Endothelial cell of umbilical vein (primary cell): Measurements from ENCODE around the gene ART3.

ENCODE experiments used
- EZH2 ChIP-seq: IDR thresholded peaks from 2 replicates; pipeline ENCODE4 v1.6.1; 2012; ENCODE audit warnings: borderline replicate concordance, low read depth, mild to moderate bottlenecking, moderate library complexity, low read length, inconsistent platforms; ENCODE audit not compliant: severe bottlenecking
- JUN ChIP-seq: IDR thresholded peaks from 2 replicates; pipeline ENCODE4 v1.6.1; 2011; ENCODE audit warnings: borderline replicate concordance, low read depth; ENCODE audit not compliant: insufficient read length, insufficient read depth
- MYC ChIP-seq: IDR thresholded peaks from one replicate; pipeline ENCODE4 v1.6.1; 2011; ENCODE audit warnings: mild to moderate bottlenecking, low read depth, low read length
- POLR2A ChIP-seq: IDR thresholded peaks from 2 replicates; pipeline ENCODE4 v1.6.1; 2012; ENCODE audit warnings: low read depth, mild to moderate bottlenecking, control low read depth, low read length
- TF ChIP-seq, protein P1 (sequence below), 2 donors: IDR thresholded peaks; 1 replicate in 1 of 2; 2 replicates in 1 of 2; pipeline ENCODE4 v1.5.1; 2011; ENCODE audit warnings: low read length in 2 of 2, mild to moderate bottlenecking in 2 of 2, moderate library complexity in 2 of 2, control low read depth in 1 of 2, inconsistent platforms in 1 of 2, low read depth in 1 of 2; ENCODE audit not compliant: insufficient read depth in 1 of 2; ENCODE audit errors: extremely low read depth in 1 of 2

DNA sequence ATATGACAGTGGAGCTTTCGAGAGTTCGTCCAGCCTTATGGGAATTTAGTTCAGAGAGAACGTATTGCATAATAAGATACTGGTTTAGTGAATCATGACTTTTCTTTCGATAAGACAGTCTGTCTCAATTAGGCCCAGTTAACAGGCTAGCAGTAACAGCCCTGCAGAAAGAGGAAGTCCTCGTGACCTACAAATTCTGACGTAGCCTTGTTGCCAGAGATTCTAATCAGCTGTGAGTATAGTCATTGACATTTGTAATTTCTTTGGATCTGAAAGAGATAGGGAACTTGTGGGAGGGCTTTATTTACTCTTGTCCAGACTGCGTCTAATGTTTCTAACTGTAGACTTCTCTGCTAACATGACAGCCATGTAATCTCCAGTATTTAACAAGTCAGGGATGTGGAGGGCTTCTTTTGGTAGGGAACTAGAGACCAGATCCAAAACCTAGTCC, 15.8 kb downstream of the ART3 start:
- TF ChIP-seq, protein P1, sequence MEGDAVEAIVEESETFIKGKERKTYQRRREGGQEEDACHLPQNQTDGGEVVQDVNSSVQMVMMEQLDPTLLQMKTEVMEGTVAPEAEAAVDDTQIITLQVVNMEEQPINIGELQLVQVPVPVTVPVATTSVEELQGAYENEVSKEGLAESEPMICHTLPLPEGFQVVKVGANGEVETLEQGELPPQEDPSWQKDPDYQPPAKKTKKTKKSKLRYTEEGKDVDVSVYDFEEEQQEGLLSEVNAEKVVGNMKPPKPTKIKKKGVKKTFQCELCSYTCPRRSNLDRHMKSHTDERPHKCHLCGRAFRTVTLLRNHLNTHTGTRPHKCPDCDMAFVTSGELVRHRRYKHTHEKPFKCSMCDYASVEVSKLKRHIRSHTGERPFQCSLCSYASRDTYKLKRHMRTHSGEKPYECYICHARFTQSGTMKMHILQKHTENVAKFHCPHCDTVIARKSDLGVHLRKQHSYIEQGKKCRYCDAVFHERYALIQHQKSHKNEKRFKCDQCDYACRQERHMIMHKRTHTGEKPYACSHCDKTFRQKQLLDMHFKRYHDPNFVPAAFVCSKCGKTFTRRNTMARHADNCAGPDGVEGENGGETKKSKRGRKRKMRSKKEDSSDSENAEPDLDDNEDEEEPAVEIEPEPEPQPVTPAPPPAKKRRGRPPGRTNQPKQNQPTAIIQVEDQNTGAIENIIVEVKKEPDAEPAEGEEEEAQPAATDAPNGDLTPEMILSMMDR (IDR thresholded peaks at IDR 0.05; ENCODE audit: extremely low read depth in 1 of 2, insufficient read depth in 1 of 2, low read depth in 1 of 2, low read length in 2 of 2), result no peak
- no peak for TF ChIP-seq EZH2
- TF ChIP-seq POLR2A, result no peak
- TF ChIP-seq MYC, result no peak
- no peak for TF ChIP-seq JUN
